Karpas-422 (cell line): ENCODE results near the gene CLIP2. TPM values are rescaled to one million over a fixed set of nuclear protein-coding genes. Genes with fewer than 3 reads are reported as not detected.
A peak's percentile ranks its signal among the peaks of the same experiment; 100 is the strongest.
"Not testable (repeated sequence)": the region's sequence is repeated elsewhere in the genome, so short reads cannot be mapped to it uniquely, and the experiment has no call there.

Experiments
- DNase-seq: peaks from one replicate; pipeline ENCODE4 v3.0.0-alpha.2; 2015
- H2AFZ ChIP-seq: fragments of 200-600 bp; sonication (generic); 2 replicates; pipeline ENCODE4 v1.6.1; 2014; ENCODE audit warnings: antibody characterized with exemption, low read length, mixed read lengths
- H3K27ac ChIP-seq: fragments of 200-600 bp; sonication (generic); 2 replicates; pipeline ENCODE4 v1.5.1; 2014; ENCODE audit warnings: mild to moderate bottlenecking, low read length, moderate library complexity
- H3K27me3 ChIP-seq: fragments of 200-600 bp; sonication (generic); 2 replicates; pipeline ENCODE4 v1.6.1; 2014; ENCODE audit warnings: low read length, mixed read lengths
- H3K36me3 ChIP-seq: fragments of 200-600 bp; sonication (generic); 2 replicates; pipeline ENCODE4 v1.6.1; 2014; ENCODE audit warnings: low read length, mixed read lengths; ENCODE audit not compliant: insufficient read depth
- H3K4me1 ChIP-seq: fragments of 200-600 bp; sonication (generic); 2 replicates; pipeline ENCODE4 v1.6.1; 2014; ENCODE audit warnings: mild to moderate bottlenecking, low read length, mixed read lengths
- H3K4me2 ChIP-seq: fragments of 200-600 bp; sonication (generic); 2 replicates; pipeline ENCODE4 v1.6.1; 2014; ENCODE audit warnings: low read length, low read depth, mild to moderate bottlenecking; ENCODE audit not compliant: poor library complexity, severe bottlenecking
- H3K4me3 ChIP-seq: fragments of 200-600 bp; sonication (generic); 2 replicates; pipeline ENCODE4 v1.5.1; 2014; ENCODE audit warnings: mild to moderate bottlenecking, antibody characterized with exemption, low read length, mixed read lengths
- H3K79me2 ChIP-seq: fragments of 200-600 bp; sonication (generic); 2 replicates; pipeline ENCODE4 v1.6.1; 2014; ENCODE audit warnings: mild to moderate bottlenecking, low read length, mixed read lengths
- H3K9ac ChIP-seq: fragments of 200-600 bp; sonication (generic); 2 replicates; pipeline ENCODE4 v1.6.0; 2014; ENCODE audit warnings: low read length
- H3K9me2 ChIP-seq: fragments of 200-600 bp; sonication (generic), shearing (Covaris generic); replicated peaks from 2 replicates; pipeline ENCODE4 v1.6.0; 2014; ENCODE audit warnings: mild to moderate bottlenecking, low read length, moderate library complexity; ENCODE audit not compliant: insufficient read depth
- H3K9me3 ChIP-seq: fragments of 300-700, 200-600 bp; sonication (generic); 2 replicates; pipeline ENCODE4 v1.6.1; 2014; ENCODE audit warnings: low read length, mixed read lengths
- H4K20me1 ChIP-seq: fragments of 200-600 bp; sonication (generic); 2 replicates; pipeline ENCODE4 v1.6.1; 2014; ENCODE audit warnings: mild to moderate bottlenecking, antibody characterized with exemption, low read length, low read depth; ENCODE audit not compliant: insufficient read depth
- total RNA-seq: library from RNA; depleted of rRNA; stranded (reverse); fragments of >200 nt; shearing (Covaris generic); gene quantifications from 2 replicates; pipeline ENCODE4 v1.2.3, GENCODE V29; 2014; ENCODE audit warnings: low replicate concordance; rRNA removed

Gene CLIP2
- 0.76 TPM in 1 of 2 replicates, not detected in the other for total RNA-seq

DNA sequence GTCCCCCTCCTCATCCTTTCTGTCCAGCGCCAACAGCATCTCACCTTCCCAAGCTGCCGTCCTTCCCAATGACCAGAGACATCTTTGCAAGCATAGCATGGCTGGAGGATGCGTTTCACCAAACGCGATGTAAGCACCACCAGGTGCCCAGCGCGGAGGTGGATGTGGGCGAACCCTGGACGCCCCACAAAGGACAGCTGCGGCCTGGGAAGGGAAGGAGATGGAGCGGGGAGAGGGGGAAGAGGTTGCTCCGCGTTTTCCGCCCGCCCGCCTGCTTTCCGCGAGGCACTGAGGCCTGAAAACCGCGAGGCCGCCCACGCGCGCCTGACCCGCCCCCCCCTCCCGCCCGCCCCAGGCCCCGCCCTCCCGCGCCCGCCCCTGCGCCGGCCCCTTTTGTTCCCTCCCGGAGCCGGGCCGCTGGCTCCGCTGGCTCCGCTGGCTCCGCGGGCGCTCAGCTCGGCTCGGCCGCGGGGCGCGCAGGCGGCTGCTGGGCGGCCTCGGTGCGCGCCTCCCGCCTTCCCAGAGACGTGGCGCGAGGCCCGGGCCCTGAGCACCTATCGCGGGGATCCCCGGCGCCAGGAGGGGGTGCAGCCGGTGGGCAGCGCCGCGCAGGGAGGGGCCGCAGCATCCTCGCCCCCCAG lies at the start of gene CLIP2:
Gene CLIP2 (plus strand): TSS at position 390 of the 641 bp plus-strand sequence. CDS start 28,140 bp downstream, outside the sequence.
- Histone ChIP-seq H3K9ac (0 out of 2 replicates have a peak within 1 kb of the TSS, but pooled peaks have one; percentile 27), H3K4me1 (peaks cover 3% of the 10 kb centered on the region; the same call in 1 of the 2 replicates), H3K27ac (no peak within 1 kb of the TSS), H4K20me1 (0 out of 2 replicates have a peak, but pooled peaks cover 9% of the 10 kb centered on the region), H3K9me2 (no peaks in the 10 kb centered on the region), H3K36me3 (no peaks in the 10 kb centered on the region), H3K27me3 (no peaks in the 10 kb centered on the region), H2AFZ (no peak within 1 kb of the TSS), H3K79me2 (no peaks in the 10 kb centered on the region), H3K9me3 (no peaks in the 10 kb centered on the region), H3K4me2 (peak within 1 kb of the TSS; percentile 45), H3K4me3 (no peak within 1 kb of the TSS)
- peak; percentile 79 for DNase-seq

DNA sequence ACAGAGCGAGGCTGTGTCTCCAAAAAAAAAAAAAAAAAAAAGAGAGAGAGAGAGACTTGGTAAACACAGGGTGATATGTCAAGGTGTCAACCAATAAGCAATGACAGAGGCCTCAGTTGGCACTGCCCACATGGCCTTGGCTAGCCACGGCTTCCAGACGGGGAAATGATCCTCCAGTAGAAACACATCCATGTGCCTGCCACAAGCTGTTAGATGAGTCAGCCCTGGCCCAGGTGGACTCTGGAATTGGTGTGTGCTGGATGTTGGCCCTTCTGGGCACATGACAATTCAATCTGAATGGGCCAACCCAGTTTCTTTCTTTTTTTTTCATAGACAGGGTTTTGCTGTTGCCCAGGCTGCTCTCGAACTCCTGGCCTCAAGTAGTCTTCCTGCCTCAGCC lies 48.7 kb upstream of the CLIP2 start:
- H3K36me3 ChIP-seq = peaks cover 52% of the 10 kb centered on the region
- H3K4me2 ChIP-seq = no peak overlapping the region
- H4K20me1 ChIP-seq = no peaks in the 10 kb centered on the region
- no peak for DNase-seq
- no peak overlapping the region for H3K27ac ChIP-seq
- H3K27me3 ChIP-seq = no peaks in the 10 kb centered on the region
- no peaks in the 10 kb centered on the region for H3K79me2 ChIP-seq
- no peak overlapping the region for H2AFZ ChIP-seq
- H3K9ac ChIP-seq = no peak overlapping the region
- no peaks in the 10 kb centered on the region for H3K9me3 ChIP-seq
- peaks cover 33% of the 10 kb centered on the region for H3K4me1 ChIP-seq
- no peak overlapping the region for H3K4me3 ChIP-seq
- no peaks in the 10 kb centered on the region for H3K9me2 ChIP-seq

DNA sequence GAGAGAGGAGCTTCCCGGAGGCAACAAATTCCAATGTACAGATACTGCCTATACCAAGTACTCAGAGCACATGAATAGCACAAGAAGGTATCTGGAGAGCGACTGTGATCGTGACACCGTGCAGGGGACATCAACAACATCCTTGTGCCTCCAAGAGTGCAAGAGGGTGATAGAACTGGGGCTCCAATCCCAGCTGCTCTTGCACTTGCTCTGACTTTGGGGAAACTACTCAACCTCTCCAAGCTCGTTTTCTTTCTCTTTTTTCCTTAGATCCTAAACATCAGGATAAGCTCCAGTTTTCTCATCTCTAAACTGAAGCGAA lies 47.1 kb upstream of the CLIP2 start:
- Histone ChIP-seq H3K9me3 (no peaks in the 10 kb centered on the region), H3K9me2 (no peaks in the 10 kb centered on the region), H3K4me1 (peaks cover 29% of the 10 kb centered on the region), H3K27ac (peak overlapping the region; percentile 46), H3K4me2 (peak overlapping the region; percentile 49), H4K20me1 (no peaks in the 10 kb centered on the region; the same call in 1 of the 2 replicates), H3K36me3 (peaks cover 50% of the 10 kb centered on the region), H2AFZ (no peak overlapping the region), H3K4me3 (peak overlapping the region; percentile 35; the same call in 1 of the 2 replicates), H3K9ac (peak overlapping the region; percentile 19), H3K27me3 (no peaks in the 10 kb centered on the region), H3K79me2 (no peaks in the 10 kb centered on the region)
- DNase-seq = no peak

DNA sequence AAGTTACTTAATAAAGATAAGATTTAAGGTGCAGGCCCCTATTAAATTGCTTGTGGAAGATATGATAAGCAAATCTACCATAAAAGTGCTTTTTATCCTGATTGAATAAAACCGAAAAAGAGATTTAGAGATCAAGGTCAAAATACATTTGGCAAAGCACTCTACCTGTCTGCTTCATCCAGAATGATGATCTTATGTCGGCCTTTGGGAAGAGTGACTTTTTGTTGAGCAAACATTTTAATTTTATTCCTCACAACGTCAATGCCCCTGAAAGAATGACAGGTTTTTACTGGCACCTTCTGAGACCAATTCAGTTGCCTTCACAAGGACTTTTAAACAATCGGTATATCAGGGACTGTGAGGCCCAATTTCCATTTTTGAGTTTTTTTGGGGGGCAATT lies 42.7 kb upstream of the CLIP2 start:
- no peak overlapping the region for H2AFZ ChIP-seq
- H3K27ac ChIP-seq = no peak overlapping the region
- no peak for DNase-seq
- H3K9ac ChIP-seq = no peak overlapping the region
- H3K79me2 ChIP-seq = peaks cover 7% of the 10 kb centered on the region; the same call in 1 of the 2 replicates
- H3K27me3 ChIP-seq = no peaks in the 10 kb centered on the region
- no peaks in the 10 kb centered on the region; the same call in 1 of the 2 replicates for H4K20me1 ChIP-seq
- H3K4me1 ChIP-seq = peaks cover 24% of the 10 kb centered on the region
- no peak overlapping the region for H3K4me3 ChIP-seq
- H3K4me2 ChIP-seq = no peak overlapping the region
- H3K36me3 ChIP-seq = peaks cover 42% of the 10 kb centered on the region
- H3K9me3 ChIP-seq = no peaks in the 10 kb centered on the region
- no peaks in the 10 kb centered on the region for H3K9me2 ChIP-seq

GRCh38 chr7:74248156-74248555 lies 41.1 kb upstream of the CLIP2 start:
- Histone ChIP-seq H3K4me2 (no peak overlapping the region), H3K9ac (no peak overlapping the region), H3K79me2 (peaks cover 16% of the 10 kb centered on the region), H3K27me3 (no peaks in the 10 kb centered on the region), H3K9me2 (no peaks in the 10 kb centered on the region), H3K36me3 (peaks cover 42% of the 10 kb centered on the region), H3K4me3 (no peak overlapping the region), H3K9me3 (no peaks in the 10 kb centered on the region), H4K20me1 (no peaks in the 10 kb centered on the region; the same call in 1 of the 2 replicates), H3K4me1 (peaks cover 14% of the 10 kb centered on the region), H2AFZ (no peak overlapping the region), H3K27ac (no peak overlapping the region)
- no peak for DNase-seq

- H3K4me3 ChIP-seq, H3K9me3 ChIP-seq, H3K4me2 ChIP-seq, H3K9me2 ChIP-seq, H3K9ac ChIP-seq, H3K27me3 ChIP-seq, H4K20me1 ChIP-seq, H3K27ac ChIP-seq, H2AFZ ChIP-seq, DNase-seq: not testable (repeated sequence)
- H3K79me2 ChIP-seq = peaks cover 25% of the 10 kb centered on the region
- peaks cover 40% of the 10 kb centered on the region for H3K36me3 ChIP-seq
- peaks cover 10% of the 10 kb centered on the region for H3K4me1 ChIP-seq
Measured at GRCh38 chr7:74249058-74249457, 40.1 kb upstream of the CLIP2 start.

- no peaks in the 10 kb centered on the region for H4K20me1 ChIP-seq
- H3K27me3 ChIP-seq = no peaks in the 10 kb centered on the region
- H3K9me3 ChIP-seq = no peaks in the 10 kb centered on the region
- H3K4me1 ChIP-seq = peaks cover 20% of the 10 kb centered on the region
- H3K4me3 ChIP-seq = peak overlapping the region; percentile 88
- no peak overlapping the region for H3K27ac ChIP-seq
- H2AFZ ChIP-seq = no peak overlapping the region
- H3K36me3 ChIP-seq = peaks cover 23% of the 10 kb centered on the region
- H3K79me2 ChIP-seq = peaks cover 27% of the 10 kb centered on the region
- peak overlapping the region; percentile 92 for H3K9ac ChIP-seq
- no peak for DNase-seq
- H3K9me2 ChIP-seq = no peaks in the 10 kb centered on the region
- H3K4me2 ChIP-seq = peak overlapping the region; percentile 81
Measured at GRCh38 chr7:74252893-74253292, 36.3 kb upstream of the CLIP2 start.

- no peaks in the 10 kb centered on the region for H3K9me3 ChIP-seq
- no peak for DNase-seq
- peaks cover 23% of the 10 kb centered on the region for H3K4me1 ChIP-seq
- peak overlapping the region; percentile 88 for H3K4me3 ChIP-seq
- peak overlapping the region; percentile 92 for H3K9ac ChIP-seq
- H3K4me2 ChIP-seq = peak overlapping the region; percentile 81
- H3K79me2 ChIP-seq = peaks cover 24% of the 10 kb centered on the region
- H4K20me1 ChIP-seq = no peaks in the 10 kb centered on the region
- peak overlapping the region; percentile 63; the same call in 1 of the 2 replicates for H3K27ac ChIP-seq
- no peak overlapping the region for H2AFZ ChIP-seq
- no peaks in the 10 kb centered on the region for H3K9me2 ChIP-seq
- H3K36me3 ChIP-seq = peaks cover 20% of the 10 kb centered on the region
- H3K27me3 ChIP-seq = no peaks in the 10 kb centered on the region
Measured at GRCh38 chr7:74253331-74253730, 35.9 kb upstream of the CLIP2 start.
